ENCODE measurements around the gene CDH4.

Gene CDH4

GRCh38 chr20:61636531-61637116, 384.6 kb downstream of the CDH4 start:
- H3K36me3 ChIP-seq (replicated peaks) = no peaks in the 10 kb centered on the region

DNA sequence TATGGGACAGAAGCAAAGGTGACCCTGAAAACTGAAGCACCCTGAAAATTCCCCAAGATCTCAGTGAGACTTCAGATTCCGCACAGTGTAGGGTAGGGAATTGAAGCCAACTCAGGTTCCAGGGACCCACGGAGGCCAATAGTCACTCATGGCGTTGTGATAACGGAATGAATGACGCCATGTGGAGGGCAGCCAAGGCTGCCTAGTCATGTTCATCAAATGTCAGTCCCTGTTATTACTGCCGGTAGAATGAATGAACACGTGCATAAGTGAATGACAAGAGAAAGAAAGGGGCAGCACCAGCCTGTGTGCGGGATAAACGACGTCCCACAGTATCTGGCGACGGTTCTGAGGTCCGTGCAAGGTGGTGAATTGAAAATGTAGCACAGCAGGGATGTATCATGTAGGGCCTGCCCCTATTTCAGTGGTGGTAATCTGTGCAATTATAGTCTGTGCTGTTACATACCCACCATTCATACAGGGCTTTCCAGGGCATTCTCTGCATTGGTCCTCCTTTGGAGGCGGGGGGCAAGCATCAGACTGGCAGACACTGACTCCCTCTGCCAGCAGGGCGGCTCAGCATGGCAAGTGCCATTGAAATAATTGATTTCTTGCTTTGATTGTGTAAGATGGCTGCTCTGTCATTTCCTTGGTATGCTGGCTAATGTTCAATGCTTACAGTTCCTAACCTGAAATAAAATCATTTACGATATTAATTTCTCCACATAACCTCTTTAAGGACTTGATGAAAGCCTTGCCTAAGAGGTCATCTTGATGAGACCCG, 386.9 kb downstream of the CDH4 start:
- Histone ChIP-seq H3K4me1 (no peaks in the 10 kb centered on the region), H3K9me3 (no peaks in the 10 kb centered on the region), H3K4me3 (no peak overlapping the region), H3K36me3 (replicated peaks) (no peaks in the 10 kb centered on the region), H3K27me3 (ENCODE audit: low read depth) (no peaks in the 10 kb centered on the region)
- in situ Hi-C loops (cut with MboI; ENCODE audit: low sequenced_read_pairs) = no loop called here
- DNase-seq (ENCODE audit: low spot score in 2 of 2) = no peak

More at GRCh38 chr20:61636531-61637116, 384.6 kb downstream of the CDH4 start:
- Histone ChIP-seq H3K9me3 (no peaks in the 10 kb centered on the region), H3K4me1 (no peaks in the 10 kb centered on the region), H3K27me3 (ENCODE audit: low read depth) (no peaks in the 10 kb centered on the region), H3K4me3 (no peak overlapping the region)
- in situ Hi-C loops (cut with MboI; ENCODE audit: low sequenced_read_pairs) = no loop called here
- DNase-seq (ENCODE audit: low spot score in 2 of 2) = no peak

DNA sequence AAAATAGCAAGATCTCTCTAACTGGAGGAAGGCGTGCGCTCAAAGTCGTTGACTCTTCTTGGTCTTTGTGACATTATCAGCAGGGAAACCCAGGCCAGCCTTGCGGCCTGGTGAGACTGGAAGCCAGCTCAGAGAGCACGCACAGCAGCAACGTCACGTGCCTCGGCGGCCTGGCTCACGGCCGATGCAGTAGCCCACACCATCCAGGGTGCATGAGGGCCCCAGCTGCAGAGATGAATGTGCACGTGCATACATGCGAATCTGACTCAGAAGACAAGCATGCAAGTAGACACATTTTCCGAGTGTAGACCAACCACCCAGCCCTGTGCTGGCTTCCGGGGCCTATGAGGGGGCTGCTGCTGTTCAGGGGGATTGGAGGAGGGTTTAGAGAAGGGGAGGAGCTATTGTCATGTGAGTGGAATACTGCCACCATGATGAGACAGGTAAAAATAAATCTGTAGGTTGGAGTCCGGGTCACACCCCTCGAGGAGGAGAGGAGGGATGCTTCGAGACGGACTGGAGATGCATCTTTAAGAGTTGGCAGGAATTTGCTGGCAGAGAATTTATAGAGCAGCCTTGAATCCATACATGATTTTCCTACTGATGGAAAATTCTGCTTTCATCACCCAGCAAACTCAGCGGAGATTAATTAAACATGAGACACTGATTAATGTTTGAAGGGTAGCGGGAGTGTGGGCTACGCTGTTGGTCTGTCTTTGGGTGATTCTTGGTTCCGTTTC, 388.2 kb downstream of the CDH4 start:
- no peaks in the 10 kb centered on the region for H3K9me3 ChIP-seq
- in situ Hi-C loops (cut with MboI; ENCODE audit: low sequenced_read_pairs) = no loop called here
- H3K4me1 ChIP-seq = no peaks in the 10 kb centered on the region
- no peaks in the 10 kb centered on the region for H3K27me3 ChIP-seq (ENCODE audit: low read depth)
- H3K36me3 ChIP-seq (replicated peaks) = no peaks in the 10 kb centered on the region
- no peak overlapping the region for H3K4me3 ChIP-seq
- DNase-seq (ENCODE audit: low spot score in 2 of 2) = no peak

DNA sequence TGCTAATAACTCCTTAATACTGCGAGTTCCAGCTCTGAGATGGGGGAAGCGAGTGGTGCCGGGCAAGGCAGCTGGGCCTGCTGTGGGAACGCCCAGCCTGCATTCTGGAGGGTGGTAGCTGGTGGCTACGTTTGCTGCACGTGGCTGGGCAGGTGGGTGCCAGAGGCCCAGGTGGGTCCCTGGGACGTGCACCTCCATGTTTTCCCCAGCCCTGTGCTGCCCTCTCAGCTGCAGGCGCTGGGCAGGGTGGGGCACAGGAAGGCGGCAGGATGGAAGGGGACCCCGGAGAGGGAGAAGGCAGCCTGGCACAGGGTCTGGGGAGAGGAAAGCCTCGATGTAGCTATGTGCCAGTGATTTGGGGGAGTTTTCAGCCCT, 388.8 kb downstream of the CDH4 start:
- no peaks in the 10 kb centered on the region for H3K36me3 ChIP-seq (replicated peaks)
- H3K9me3 ChIP-seq = no peaks in the 10 kb centered on the region
- no peak for DNase-seq (ENCODE audit: low spot score in 2 of 2)
- no peak overlapping the region for H3K4me3 ChIP-seq
- H3K27me3 ChIP-seq (ENCODE audit: low read depth) = no peaks in the 10 kb centered on the region
- no peaks in the 10 kb centered on the region for H3K4me1 ChIP-seq
- in situ Hi-C loops (cut with MboI; ENCODE audit: low sequenced_read_pairs) = no loop called here

- H3K9me3 ChIP-seq = no peaks in the 10 kb centered on the region
- no peak overlapping the region for H3K4me3 ChIP-seq
- no peak for DNase-seq (ENCODE audit: low spot score in 2 of 2)
- H3K36me3 ChIP-seq (replicated peaks) = no peaks in the 10 kb centered on the region
- H3K4me1 ChIP-seq = no peaks in the 10 kb centered on the region
- in situ Hi-C loops (cut with MboI; ENCODE audit: low sequenced_read_pairs) = no loop called here
- no peaks in the 10 kb centered on the region for H3K27me3 ChIP-seq (ENCODE audit: low read depth)
Measured at GRCh38 chr20:61643656-61644377, 391.8 kb downstream of the CDH4 start.

- H3K27me3 ChIP-seq (ENCODE audit: low read depth) = no peaks in the 10 kb centered on the region
- in situ Hi-C loops (cut with MboI; ENCODE audit: low sequenced_read_pairs) = no loop called here
- no peak overlapping the region for H3K4me3 ChIP-seq
- no peaks in the 10 kb centered on the region for H3K4me1 ChIP-seq
- H3K9me3 ChIP-seq = no peaks in the 10 kb centered on the region
- H3K36me3 ChIP-seq (replicated peaks) = no peaks in the 10 kb centered on the region
- no peak for DNase-seq (ENCODE audit: low spot score in 2 of 2)
Measured at GRCh38 chr20:61644378-61645076, 392.5 kb downstream of the CDH4 start.

DNA sequence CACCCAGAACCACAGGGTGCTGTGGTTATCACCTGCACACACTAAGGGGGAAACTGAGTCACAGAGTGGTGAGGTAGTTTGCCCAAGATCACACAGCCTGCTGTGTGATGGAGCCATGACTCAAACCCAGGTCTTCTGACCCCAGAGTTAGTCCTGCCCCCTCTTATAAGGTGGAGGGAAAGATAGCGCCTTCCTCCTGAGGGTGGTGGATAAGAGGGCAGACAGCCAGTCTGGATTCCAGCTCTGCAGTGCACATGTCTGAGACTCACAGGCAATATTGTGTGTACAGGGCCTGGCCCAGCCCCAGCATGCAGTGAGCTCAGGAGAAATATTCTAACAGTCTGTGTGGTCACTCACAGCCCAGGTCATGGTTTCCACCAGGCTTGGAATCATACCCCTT, 393.7 kb downstream of the CDH4 start:
- Histone ChIP-seq H3K4me1 (no peaks in the 10 kb centered on the region), H3K9me3 (no peaks in the 10 kb centered on the region), H3K4me3 (no peak overlapping the region), H3K27me3 (ENCODE audit: low read depth) (no peaks in the 10 kb centered on the region), H3K36me3 (replicated peaks) (no peaks in the 10 kb centered on the region)
- DNase-seq (ENCODE audit: low spot score in 2 of 2) = no peak
- in situ Hi-C loops (cut with MboI; ENCODE audit: low sequenced_read_pairs) = no loop called here

DNA sequence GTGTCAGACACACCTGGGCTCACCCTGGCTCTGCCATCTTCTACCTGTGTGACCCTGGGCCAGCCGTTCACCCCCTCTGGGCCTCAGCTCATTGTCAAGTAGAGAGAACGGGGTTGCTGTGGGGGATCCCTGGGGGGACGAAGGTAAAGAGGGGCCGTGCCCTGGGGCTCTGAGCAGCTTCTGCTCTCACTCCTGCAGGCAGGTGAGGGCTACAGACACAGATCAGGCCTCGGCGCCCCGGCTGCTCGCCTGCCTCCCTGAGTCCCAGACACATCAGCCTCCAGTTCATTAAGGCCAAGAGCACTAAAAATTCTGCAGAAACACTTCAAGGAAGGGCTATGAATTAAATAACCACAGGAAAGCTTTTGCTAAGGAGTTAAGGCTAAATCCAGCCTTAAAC, 394.4 kb downstream of the CDH4 start:
- in situ Hi-C loops (cut with MboI; ENCODE audit: low sequenced_read_pairs) = no loop called here
- no peak for DNase-seq (ENCODE audit: low spot score in 2 of 2)
- no peak overlapping the region for H3K4me3 ChIP-seq
- no peaks in the 10 kb centered on the region for H3K27me3 ChIP-seq (ENCODE audit: low read depth)
- no peaks in the 10 kb centered on the region for H3K4me1 ChIP-seq
- no peaks in the 10 kb centered on the region for H3K36me3 ChIP-seq (replicated peaks)
- H3K9me3 ChIP-seq = no peaks in the 10 kb centered on the region

GRCh38 chr20:61646986-61647385, 394.9 kb downstream of the CDH4 start:
- Histone ChIP-seq H3K4me3 (no peak overlapping the region), H3K27me3 (ENCODE audit: low read depth) (no peaks in the 10 kb centered on the region), H3K9me3 (no peaks in the 10 kb centered on the region), H3K36me3 (replicated peaks) (no peaks in the 10 kb centered on the region), H3K4me1 (no peaks in the 10 kb centered on the region)
- DNase-seq (ENCODE audit: low spot score in 2 of 2) = no peak
- in situ Hi-C loops (cut with MboI; ENCODE audit: low sequenced_read_pairs) = no loop called here

DNA sequence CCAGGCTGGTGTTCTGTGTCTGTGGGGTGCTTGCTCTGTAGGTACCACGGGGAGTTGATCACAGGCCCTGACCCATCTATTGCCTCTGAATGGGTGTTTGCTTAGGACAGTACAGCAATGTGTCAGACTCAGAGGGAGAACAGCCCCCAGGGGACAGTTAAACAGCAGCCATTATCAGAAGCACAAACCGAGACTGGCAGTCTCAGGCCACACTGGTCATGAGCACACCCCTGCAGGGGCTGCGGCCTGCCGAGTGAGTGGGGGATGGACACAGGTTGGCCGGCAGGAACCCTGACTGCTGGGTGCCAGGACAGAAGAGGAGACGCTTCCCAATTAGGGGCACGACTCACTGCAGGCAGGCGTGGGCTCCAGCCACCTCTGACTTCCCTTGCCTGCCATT, 395.6 kb downstream of the CDH4 start:
- no peaks in the 10 kb centered on the region for H3K36me3 ChIP-seq (replicated peaks)
- H3K4me3 ChIP-seq = no peak overlapping the region
- H3K4me1 ChIP-seq = no peaks in the 10 kb centered on the region
- no peaks in the 10 kb centered on the region for H3K9me3 ChIP-seq
- no peak for DNase-seq (ENCODE audit: low spot score in 2 of 2)
- in situ Hi-C loops (cut with MboI; ENCODE audit: low sequenced_read_pairs) = no loop called here
- no peaks in the 10 kb centered on the region for H3K27me3 ChIP-seq (ENCODE audit: low read depth)

GRCh38 chr20:61649105-61649859, 397.2 kb downstream of the CDH4 start:
- Histone ChIP-seq H3K27me3 (ENCODE audit: low read depth) (no peaks in the 10 kb centered on the region), H3K4me3 (no peak overlapping the region), H3K36me3 (replicated peaks) (no peaks in the 10 kb centered on the region), H3K9me3 (no peaks in the 10 kb centered on the region), H3K4me1 (no peaks in the 10 kb centered on the region)
- DNase-seq (ENCODE audit: low spot score in 2 of 2) = no peak
- in situ Hi-C loops (cut with MboI; ENCODE audit: low sequenced_read_pairs) = no loop called here

DNA sequence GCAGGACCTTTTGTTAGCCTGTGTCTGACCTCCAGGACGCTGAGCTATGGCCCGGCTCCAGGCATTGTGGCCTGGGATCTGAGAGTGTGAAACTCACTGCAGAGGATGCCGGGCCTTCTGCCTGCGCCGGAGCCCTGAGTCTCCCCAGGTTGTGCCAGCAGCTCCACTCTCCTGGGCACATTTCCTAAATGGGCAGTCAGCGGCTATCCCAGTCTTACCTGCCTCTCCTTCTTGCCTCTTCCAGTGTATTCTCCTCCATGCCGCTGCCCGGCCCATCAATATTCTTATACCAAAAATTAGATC, 397.8 kb downstream of the CDH4 start:
- Histone ChIP-seq H3K27me3 (ENCODE audit: low read depth) (no peaks in the 10 kb centered on the region), H3K4me1 (no peaks in the 10 kb centered on the region), H3K4me3 (no peak overlapping the region), H3K9me3 (no peaks in the 10 kb centered on the region), H3K36me3 (replicated peaks) (no peaks in the 10 kb centered on the region)
- in situ Hi-C loops (cut with MboI; ENCODE audit: low sequenced_read_pairs) = no loop called here
- no peak for DNase-seq (ENCODE audit: low spot score in 2 of 2)

All from HAP-1 (cell line).